GM18502 (cell line): ENCODE measurements around the gene COG5.

Source experiments
- ATAC-seq: cut with Tn5 transposase; IDR thresholded peaks from one replicate; pipeline ENCODE4 v1.9.1; 2021; ENCODE audit warnings: mild to moderate bottlenecking; ENCODE audit not compliant: unreplicated experiment, poor library complexity

Gene COG5

DNA sequence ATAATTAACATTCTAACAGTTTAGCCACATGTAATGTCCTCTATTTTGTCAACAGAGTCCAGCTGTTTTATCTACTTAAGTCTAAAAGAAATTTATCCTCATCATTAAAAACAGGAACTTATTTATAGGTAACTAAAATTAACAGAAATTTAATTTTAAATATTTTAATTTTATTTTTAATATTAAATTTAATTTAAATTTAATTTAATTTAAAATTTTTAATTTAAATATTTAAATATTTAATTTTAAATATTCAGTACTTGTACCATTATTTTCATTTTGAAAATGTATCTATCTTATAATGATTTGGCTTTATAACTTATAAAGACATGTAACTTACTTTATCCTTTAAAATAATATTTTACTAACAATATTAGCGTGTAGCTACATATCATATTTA lies 94.9 kb downstream of the COG5 start:
- ATAC-seq: no peak

DNA sequence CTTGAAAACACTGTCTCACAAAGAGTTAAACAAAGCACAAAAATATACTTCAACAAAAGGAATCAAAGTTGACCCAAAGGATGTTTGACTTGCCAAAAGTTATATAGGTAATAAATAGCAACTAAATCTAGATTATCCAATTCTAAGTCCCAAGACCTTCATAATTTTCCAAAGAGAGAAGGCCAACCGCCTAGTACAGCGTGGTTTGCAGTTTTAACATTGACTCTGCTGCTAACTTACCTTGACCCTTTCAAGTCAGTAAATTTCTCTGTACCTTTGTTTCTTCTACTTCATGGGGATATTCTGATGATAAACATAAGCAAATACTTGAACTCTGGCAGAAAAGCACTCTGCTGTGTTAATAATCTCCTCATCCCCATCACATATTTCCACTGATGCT lies 95.7 kb downstream of the COG5 start:
- ATAC-seq: no peak

DNA sequence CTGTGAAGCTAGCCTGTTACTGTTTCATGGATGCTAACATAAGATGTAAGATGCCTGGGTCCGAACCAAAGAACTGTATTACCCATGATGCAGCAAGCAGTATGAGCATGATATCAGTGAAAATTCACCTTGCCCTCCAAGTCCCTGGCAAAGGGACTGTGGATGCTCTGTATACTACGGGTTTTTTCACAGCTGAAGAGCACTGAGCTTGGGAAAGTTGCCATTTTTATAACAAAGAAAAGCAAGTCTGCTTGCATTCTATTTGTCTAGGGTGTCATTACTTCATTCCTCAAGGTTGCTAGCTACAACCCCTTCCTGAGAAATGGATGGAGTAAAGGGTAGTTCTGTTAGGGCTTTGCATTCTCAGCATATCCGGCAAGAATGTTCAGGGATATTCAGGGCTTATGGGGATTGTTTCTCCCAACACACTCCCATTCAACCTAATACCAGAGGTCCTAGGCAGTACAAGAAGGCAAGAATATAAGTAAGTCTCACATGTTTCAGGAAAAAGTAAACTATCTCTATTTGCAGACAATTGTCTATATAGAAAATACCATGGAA lies 99.0 kb downstream of the COG5 start:
- no peak for ATAC-seq

DNA sequence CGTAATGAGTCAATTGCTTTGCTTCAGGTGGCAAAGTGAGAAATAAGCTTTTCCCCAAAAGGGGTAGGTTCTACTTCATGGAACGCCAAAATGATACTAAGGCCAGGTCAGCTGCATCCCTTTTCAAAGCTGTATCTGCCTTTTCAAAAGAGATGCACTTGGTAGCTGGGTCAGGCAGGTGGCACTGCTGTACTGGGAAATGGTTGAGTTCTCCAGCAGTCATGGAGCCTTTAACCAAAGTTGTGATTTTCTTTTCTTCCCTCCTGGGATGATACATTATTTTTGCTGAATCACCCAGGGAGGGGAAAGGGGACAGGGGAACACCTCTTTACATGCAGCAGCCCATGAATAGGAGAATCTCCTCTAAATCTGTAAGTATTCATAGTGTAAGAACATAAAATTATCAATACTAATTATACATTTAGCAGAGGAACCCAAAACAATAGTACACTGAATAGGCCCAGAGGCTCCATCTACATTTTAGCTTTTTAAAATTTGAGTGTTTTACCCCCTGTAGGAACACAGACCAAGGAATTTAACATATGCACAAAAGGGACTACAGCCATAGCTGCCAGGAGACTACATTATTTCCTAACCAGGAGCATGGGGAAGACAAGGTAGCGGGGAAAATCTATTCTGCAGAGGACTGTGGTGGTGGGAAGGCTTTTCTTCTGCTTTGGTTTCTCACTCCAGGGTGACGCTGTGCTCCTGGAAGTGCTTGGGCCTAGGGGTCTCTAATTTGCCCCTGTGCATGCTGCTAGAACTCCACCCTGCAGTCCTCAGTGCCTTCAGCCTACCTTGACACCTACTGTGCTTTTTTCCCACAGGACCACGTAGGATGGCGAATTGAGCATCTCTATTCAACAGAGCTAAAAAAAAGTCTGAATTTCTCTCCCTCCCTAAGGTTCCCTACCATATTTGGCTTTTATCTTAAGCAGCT lies 100.3 kb downstream of the COG5 start:
- ATAC-seq: peak; percentile 48

DNA sequence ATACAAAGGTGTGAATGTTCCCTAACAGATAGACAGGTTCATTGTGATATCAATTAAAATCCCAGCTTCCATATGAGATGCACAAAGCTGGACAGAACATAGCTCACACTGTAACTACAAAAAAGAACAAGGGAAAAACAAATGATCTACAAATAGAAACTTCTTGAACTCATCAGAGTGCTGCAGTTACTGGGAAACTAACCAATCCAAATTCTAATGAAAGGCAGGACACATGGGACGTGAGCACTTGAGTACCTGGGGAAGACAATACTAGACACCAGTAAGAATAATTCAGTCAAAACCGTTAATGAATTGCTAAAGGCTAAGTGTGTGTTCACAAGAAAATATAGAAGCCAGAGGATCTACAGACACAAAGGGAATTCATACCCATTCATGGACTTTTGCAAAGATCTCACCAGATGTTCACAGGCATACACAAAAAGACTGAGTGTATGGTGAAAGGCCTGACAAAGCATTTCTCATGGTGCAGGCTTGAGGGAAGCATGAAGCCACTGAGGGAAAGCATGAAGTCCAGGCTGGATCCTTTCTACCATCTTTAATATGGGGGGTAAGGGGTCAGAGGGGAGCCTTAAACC lies 101.7 kb downstream of the COG5 start:
- ATAC-seq: no peak

DNA sequence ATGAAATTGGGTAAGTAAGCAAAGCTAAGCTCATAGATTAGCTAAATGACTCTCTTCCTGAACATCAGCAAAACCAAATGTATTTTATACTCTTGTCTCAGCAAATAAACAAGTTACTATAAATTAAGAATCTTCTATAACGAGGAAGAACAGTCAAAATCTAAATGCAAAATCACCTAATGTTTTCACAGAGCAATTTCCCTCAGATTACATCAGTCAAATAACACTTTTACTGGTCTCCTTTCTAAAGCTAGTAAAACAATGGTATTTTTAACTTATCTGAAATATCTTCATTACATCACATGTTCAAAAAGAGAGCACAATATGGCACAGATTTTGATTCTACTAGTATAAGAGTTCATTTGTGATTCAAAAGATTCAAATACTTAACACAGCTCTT lies 110.3 kb downstream of the COG5 start:
- ATAC-seq: no peak

DNA sequence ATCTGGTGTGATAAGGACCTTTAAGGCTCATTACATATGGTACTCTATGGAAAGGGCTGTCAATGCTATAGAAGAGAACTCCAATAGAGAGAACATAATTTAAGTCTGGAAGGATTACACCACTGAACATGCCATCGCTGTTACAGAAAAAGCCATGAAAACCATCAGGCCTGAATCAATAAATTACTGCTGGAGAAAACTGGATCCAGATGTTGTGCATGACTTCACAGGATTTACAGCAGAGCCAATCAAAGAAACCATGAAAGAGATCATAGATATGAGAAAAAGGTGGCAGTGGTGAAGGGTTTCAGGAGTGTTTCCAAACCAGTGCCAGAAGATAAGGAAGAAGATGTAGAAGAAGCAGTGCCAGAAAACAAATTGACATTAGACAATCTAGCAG lies 112.8 kb downstream of the COG5 start:
- no peak for ATAC-seq

DNA sequence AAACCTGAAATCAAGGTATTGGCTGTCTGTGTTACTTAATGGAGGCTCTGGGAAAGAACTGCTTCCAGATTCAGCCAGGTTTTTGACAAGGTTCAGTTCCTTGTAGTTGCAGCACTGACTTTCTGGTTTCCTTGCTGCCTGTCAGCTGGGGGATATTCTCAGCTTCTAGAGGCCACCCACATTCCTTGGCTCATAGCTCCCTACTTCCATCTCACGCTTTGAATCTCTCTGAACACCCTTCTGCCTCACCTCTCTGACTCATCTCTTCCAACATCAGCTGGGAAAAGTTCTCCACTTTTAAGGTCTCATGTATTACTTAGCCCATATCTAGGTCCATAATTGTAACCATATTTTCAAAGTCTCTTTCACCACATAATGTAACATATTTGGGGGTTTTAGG lies 116.7 kb downstream of the COG5 start:
- ATAC-seq: no peak

DNA sequence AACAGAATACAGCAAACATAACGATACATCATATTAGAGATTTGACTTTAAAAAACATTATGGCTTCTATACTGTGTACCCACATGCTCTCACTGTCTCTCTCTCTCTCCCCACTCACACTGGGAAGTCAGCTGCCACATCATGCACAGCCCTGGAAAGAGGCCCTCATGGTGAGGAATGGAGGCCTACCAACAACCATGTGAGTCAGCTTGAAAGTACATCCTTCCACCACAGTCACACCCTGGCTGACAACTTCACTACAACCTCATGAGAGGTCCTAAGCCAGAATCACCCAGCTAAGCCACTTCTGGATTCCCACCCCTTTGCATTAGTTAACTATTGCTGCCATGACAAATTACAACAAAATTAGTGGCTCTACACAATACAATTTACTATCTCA lies 117.2 kb downstream of the COG5 start:
- ATAC-seq: no peak

DNA sequence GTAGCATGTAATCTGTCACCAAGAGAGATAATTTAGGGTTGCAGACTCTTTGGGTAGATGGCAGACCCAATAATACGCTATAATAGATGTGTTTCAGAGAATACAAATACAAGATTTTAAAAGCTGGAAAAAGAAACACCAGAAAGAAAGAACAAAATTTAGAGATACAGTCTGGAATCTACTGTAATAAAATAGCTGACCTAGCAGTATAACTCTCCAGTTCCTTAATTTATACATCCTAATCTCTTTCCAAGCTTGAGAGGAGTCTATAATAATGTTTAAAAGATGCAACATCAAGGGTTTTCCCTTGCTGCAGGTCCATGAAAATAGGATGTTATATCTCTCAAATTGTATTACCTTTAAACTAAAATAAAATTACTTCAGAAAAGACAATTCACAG lies 121.0 kb downstream of the COG5 start:
- ATAC-seq: no peak

DNA sequence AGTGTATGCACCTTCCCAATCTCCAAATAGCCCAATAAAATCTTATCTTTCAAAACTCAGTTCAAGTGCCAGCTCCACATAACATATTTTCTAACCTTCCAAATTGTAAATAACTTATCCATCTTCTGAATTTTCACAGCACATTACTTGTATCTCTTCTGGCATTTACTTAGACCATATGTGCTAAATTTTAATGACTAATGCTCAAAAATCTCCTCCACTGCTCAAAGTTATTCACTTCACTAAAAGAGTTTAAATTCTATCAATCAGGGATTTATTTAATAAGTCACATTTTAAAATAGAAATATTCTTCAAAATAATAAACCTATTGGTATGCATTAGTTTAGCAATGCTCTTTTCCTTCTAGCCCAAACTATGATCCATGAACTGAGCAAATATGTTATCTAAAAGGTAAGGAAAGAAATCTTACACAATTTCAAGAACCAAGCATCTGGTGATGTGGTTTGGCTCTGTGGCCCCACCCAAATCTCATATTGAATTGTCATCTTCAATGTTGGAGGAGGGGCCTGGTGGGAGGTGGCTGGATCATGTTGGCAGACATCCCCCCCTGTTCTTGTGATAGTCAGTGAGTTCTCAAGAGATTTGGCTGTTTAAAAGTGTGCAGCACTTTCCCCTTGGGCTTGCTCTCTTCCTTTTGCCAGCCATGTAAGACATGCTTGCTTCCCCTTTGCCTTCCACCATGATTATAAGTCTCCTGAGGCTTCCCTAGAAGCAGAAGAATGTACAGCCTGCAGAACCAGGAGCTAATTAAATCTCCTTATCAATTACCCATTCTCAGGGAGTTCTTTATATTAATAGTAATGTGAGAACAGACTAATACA lies 121.9 kb downstream of the COG5 start:
- ATAC-seq: no peak

DNA sequence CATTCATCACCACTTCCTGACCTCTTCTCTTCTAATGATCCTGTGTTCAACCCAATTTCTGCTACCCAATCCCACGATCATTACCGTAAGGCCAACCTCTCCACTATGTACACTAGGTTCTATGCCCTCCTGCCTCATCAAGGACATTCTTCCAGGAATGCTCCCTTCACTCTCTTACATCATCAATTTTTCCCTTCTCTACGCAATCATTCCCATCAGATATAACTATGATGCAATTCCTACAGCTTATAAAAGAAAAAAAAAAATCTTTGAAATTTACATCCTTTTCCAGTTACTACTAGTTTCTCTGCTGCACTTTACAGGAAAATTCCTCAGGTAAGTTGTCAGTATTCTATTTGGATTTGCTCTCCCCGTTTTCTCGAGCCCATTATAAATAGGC lies 124.7 kb downstream of the COG5 start:
- ATAC-seq: no peak

DNA sequence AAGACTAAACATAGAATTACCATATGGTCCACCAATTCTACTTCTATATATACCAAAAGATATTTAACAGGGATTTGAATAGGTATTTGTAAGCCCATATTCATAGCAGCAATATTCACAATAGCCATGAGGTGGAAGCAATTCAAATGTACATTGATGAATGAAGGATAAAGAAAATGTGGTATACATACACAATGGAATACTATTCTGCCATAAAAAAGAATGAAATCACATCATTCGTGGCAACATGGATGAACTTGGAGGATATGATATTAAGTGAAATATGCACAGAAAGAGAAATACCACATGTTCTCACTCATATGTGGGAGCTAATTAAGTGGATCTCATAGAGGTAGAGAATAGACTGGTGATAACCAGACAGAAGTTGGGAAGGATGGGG lies 128.0 kb downstream of the COG5 start:
- no peak for ATAC-seq

DNA sequence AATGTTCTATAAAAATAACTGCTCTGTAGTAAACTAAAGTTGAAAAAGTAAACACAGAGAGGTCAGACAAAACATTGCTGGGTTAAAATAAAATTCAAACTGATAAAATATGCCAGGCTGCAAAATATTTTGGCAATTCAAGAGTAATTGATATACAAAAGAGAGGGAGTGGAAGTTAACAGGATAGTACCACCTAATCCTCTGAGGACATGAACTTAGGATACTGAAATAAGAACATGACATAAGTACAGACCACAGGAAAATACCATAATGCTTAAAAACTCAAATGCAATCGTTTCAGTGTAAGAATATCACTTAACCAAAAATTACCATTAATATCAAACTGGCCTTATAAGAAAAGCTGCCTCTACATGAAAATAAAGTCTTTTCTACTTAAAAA lies 131.5 kb downstream of the COG5 start:
- no peak for ATAC-seq

DNA sequence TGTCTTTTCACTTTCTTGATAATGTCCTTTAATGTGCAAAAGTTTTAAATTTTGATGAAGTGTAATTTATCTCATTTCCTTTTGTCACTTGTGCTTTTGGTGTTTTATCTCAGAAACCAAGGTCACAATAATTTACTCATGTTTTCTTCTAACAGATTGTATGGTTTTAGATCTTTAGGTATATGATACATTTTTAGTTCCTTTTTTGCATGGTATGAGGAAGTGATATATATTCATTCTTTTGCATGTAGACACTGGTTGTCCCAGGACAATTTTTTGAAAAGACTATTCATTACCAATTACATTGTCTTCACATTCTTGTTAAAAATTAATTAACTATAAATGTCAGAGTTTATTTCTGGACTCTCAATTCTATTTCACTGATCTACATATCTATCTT lies 133.7 kb downstream of the COG5 start:
- ATAC-seq: no peak

DNA sequence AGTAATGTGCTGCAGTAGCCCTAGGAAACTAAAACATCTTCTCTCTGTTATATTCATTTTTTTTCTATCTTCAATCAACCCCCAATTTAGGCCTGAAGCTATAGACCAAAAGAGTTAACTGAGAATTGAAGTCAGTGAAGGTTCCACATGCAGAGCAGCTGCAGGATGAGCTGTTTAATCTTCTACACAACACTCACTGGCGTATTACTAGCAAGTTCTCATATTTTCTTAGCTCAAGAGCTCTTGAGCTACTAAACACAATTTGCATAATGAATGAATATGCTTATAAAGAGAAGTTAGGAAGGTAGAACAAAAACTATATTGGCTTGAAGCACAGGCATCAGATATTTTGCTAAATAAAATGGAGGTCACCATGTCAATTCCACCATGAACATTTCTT lies 135.1 kb downstream of the COG5 start:
- ATAC-seq: no peak

DNA sequence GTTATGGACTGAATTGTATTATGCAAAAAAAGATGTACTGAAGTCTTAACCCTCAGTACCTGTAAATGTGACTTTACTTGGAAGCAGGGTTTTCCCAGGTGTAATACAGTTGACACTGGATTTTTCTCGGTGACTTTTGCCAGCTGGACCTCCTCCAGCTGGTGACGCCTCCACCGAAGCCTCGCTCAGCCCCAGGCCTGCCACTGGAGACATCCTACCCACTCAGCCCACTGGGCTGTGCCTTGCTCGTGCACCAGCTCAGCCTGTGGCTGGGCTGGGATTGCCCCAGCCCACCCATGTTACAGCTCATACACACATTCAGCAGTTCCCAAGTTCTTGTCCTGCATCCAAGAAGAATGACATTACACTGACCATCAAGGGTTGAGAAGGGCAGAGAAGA lies 136.3 kb downstream of the COG5 start:
- ATAC-seq: no peak

DNA sequence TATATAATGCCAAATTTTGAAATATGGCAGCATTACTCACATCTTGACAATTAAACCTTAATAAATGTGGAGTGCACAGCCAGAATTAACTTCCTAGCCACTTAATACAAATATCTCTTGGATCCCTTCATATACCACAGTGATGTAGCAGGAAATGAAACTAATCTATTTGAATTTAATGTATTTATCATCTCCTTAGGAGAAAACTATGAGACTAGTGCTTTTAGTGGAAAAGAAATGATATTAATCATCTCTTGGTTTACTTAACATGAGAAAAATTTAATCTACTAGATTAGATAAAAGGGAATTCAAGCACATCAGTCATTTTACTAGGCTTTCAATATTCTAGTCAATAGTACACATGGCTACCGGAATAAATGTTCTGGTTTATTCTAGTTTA lies 149.5 kb downstream of the COG5 start:
- no peak for ATAC-seq

DNA sequence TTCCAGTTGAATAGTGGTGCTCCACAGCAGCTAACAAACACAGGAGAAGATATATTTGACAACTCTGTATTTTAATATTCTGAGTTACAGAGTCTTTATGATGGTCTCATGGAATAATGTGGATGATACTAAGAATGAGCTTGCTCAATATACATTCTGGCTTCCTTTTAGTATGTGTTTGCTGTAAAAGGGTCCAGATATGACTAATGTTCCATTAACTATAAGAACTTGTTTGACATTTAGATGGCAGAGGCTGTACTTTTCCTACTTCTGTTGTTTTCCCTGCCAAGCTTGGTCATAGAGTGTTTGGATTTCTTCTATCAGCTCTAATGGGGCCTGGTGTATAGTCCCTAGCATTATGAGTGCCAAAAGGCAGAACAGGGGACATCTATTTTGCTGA lies 155.4 kb downstream of the COG5 start:
- ATAC-seq: no peak

DNA sequence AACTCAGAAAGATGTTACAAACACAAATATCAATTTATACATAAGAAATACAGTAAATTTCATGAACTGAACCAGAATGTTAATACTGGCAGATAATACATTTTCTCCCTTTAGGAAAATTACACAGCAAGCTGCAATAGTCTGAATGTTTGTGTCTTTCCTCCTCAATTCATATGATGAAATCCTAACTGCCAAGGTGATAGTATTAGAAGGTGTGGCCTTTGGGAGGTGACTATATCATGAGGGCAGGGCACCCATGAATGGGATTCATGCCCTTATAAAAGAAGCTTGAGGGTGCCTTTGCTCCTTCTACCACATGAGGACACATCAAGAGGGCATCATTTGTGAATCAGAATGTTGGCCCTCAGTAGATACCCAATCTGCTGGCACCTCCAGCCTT lies 158.2 kb downstream of the COG5 start:
- ATAC-seq: no peak
